ENCODE results near the gene SLC1A7.

SLC1A7 gene

GRCh38 chr1:53060579-53060978, 81.9 kb downstream of the SLC1A7 start:
- no peak for FAIRE-seq

DNA sequence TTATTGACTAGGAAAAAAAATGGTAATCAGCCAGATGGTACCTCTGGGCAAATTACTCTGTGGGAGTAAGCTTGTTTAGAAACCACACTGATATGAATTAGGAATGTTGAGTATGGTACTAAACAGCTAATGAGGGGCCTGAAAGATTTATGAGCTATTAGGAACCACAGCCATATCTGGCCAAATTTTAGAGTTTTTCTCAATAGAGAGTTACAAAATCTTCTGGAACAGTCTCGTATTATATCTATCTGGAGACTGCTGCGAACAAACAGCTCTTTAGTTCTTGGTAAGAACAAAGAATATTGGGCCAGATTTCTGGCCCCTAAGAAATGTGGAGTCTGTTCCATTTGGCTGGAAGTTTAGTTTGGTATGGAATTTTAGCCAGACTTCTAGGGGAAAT, 85.3 kb downstream of the SLC1A7 start:
- FAIRE-seq: no peak

- no peak for FAIRE-seq
Observed at GRCh38 chr1:53051676-53052075, 90.8 kb downstream of the SLC1A7 start.

- FAIRE-seq: no peak
Observed at GRCh38 chr1:53050310-53050709, 92.1 kb downstream of the SLC1A7 start.

DNA sequence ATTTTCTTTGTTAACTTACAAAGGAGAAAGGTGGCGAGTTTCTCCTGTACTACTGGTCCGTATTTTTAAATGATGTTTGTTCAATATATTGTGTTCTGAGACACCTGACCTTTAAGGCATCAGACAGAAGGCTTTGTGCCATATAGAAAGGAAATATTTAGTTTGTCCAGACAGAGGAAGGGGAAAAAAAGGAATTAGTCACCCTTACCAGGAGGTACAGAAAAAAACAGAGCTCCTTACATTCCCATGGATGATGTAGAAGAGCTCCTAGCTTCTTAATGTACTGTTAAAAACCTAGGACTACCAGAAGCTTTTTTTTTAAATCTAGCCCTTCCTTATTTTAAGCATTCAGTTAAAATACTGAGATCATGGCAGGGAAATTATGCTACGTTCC, 92.9 kb downstream of the SLC1A7 start:
- FAIRE-seq: no peak

GRCh38 chr1:53048960-53049573, 93.4 kb downstream of the SLC1A7 start:
- FAIRE-seq: no peak

- FAIRE-seq: no peak
Observed at GRCh38 chr1:53047737-53048736, 94.4 kb downstream of the SLC1A7 start.

- FAIRE-seq: no peak
Observed at GRCh38 chr1:53046930-53047329, 95.5 kb downstream of the SLC1A7 start.

DNA sequence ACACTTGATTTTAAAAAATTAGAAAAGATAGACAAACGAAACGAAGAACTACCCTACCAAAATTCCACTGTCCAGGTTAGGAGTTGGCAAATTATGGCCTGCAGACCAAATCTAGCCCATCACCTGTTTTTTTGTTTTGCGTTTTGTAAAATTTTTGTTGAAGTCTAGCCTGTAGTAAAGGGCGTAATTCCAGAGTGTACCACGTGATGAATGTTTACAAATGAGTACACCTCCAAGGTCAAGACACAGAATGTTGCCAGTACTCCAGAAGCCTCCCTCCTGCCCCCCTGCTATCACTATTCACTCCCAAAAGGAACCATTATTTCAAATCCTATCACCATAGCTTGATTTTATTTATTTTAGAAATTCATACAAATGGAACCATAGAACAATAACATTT, 97.5 kb downstream of the SLC1A7 start:
- FAIRE-seq: no peak

DNA sequence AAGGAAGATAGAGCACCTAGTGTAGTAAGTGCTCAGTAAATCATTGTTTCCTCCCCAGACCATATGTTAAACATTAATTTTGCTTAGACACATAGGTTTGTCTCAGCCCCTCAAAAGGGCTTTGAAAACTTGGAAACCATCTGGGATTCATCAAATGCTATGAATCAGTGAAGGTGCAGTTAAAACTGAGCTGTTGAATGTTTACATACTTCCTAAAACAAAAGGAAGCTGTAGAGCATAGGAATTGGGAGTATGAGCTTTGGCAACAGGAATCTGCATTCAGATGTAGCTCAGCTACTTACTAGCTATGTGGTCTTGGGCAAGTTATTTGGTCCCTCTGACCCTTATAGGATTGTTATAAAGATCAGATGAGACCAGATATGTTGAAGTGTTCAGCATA, 99.2 kb downstream of the SLC1A7 start:
- peak; percentile 93 for FAIRE-seq

DNA sequence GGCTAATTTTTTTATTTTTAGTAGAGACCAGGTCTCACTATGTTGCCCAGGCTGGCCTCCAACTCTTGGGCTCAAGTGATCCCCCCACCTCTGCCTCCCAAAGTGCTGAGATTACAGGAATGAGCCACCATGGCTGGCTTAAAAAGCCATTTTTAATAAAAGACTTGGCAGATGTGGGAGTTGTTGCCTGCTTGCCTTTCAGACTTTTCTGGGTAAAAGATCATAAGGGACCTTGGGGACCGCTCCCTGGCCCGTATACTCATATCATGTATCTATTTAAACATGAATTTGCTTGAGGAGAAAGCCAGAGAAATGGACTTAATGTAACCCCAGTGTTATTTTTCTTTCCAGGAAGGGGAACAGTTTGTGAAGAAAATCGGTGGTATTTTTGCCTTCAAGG, 103.9 kb downstream of the SLC1A7 start:
- no peak for FAIRE-seq
